ENCODE results near the gene ATP6AP1. TPM values are rescaled to one million over a fixed set of nuclear protein-coding genes. Genes with fewer than 3 reads are reported as not detected.

The ATP6AP1 gene
- total RNA-seq, 1 donor = 61.9 TPM

GRCh38 chrX:154430916-154431315, 2.4 kb downstream of the ATP6AP1 start:
- H3K27ac ChIP-seq (ENCODE audit: low read depth, low read length) = no peak overlapping the region
- no peaks in the 10 kb centered on the region for H3K27me3 ChIP-seq (ENCODE audit: insufficient read depth, low read length)
- H2AFZ ChIP-seq (ENCODE audit: low read length) = no peak overlapping the region
- no peak overlapping the region for H3K4me2 ChIP-seq (ENCODE audit: insufficient read depth, low read length)
- H3K79me2 ChIP-seq (ENCODE audit: insufficient read depth, low read length) = peaks cover 29% of the 10 kb centered on the region
- H3K9me3 ChIP-seq (ENCODE audit: low read depth, low read length) = no peaks in the 10 kb centered on the region
- peaks cover 7% of the 10 kb centered on the region for H3K4me1 ChIP-seq (ENCODE audit: insufficient read depth, low read length)
- peaks cover 10% of the 10 kb centered on the region for H4K20me1 ChIP-seq (ENCODE audit: insufficient read depth, low read length)
- TF ChIP-seq CTCF (IDR thresholded peaks at IDR 0.05; ENCODE audit: extremely low read depth, low read depth, low read length) = no peak
- no peak overlapping the region for H3K4me3 ChIP-seq (ENCODE audit: insufficient read depth, low read length)
- H3K36me3 ChIP-seq (ENCODE audit: insufficient read depth, low read length) = peaks cover 14% of the 10 kb centered on the region
- DNase-seq (ENCODE audit: insufficient read length, low spot score, missing footprints) = no peak

GRCh38 chrX:154431341-154431740, 2.9 kb downstream of the ATP6AP1 start:
- H2AFZ ChIP-seq (ENCODE audit: low read length) = no peak overlapping the region
- peaks cover 7% of the 10 kb centered on the region for H3K4me1 ChIP-seq (ENCODE audit: insufficient read depth, low read length)
- no peaks in the 10 kb centered on the region for H3K27me3 ChIP-seq (ENCODE audit: insufficient read depth, low read length)
- DNase-seq (ENCODE audit: insufficient read length, low spot score, missing footprints) = no peak
- no peak for TF ChIP-seq CTCF (IDR thresholded peaks at IDR 0.05; ENCODE audit: extremely low read depth, low read depth, low read length)
- H3K79me2 ChIP-seq (ENCODE audit: insufficient read depth, low read length) = peaks cover 29% of the 10 kb centered on the region
- no peak overlapping the region for H3K4me3 ChIP-seq (ENCODE audit: insufficient read depth, low read length)
- peaks cover 10% of the 10 kb centered on the region for H4K20me1 ChIP-seq (ENCODE audit: insufficient read depth, low read length)
- H3K36me3 ChIP-seq (ENCODE audit: insufficient read depth, low read length) = peaks cover 14% of the 10 kb centered on the region
- no peaks in the 10 kb centered on the region for H3K9me3 ChIP-seq (ENCODE audit: low read depth, low read length)
- H3K4me2 ChIP-seq (ENCODE audit: insufficient read depth, low read length) = no peak overlapping the region
- no peak overlapping the region for H3K27ac ChIP-seq (ENCODE audit: low read depth, low read length)

- Histone ChIP-seq H3K4me3 (ENCODE audit: insufficient read depth, low read length) (no peak overlapping the region), H3K36me3 (ENCODE audit: insufficient read depth, low read length) (peaks cover 14% of the 10 kb centered on the region)
- TF ChIP-seq CTCF (IDR thresholded peaks at IDR 0.05; ENCODE audit: extremely low read depth, low read depth, low read length) = no peak
Measured at GRCh38 chrX:154432210-154432609, 3.7 kb downstream of the ATP6AP1 start.

GRCh38 chrX:154433605-154434004, 5.1 kb downstream of the ATP6AP1 start:
- Histone ChIP-seq H3K4me2 (ENCODE audit: insufficient read depth, low read length) (no peak overlapping the region), H3K79me2 (ENCODE audit: insufficient read depth, low read length) (peaks cover 43% of the 10 kb centered on the region), H3K4me3 (ENCODE audit: insufficient read depth, low read length) (no peak overlapping the region), H3K4me1 (ENCODE audit: insufficient read depth, low read length) (peaks cover 12% of the 10 kb centered on the region), H4K20me1 (ENCODE audit: insufficient read depth, low read length) (peaks cover 20% of the 10 kb centered on the region), H3K36me3 (ENCODE audit: insufficient read depth, low read length) (peaks cover 14% of the 10 kb centered on the region), H2AFZ (ENCODE audit: low read length) (no peak overlapping the region), H3K27ac (ENCODE audit: low read depth, low read length) (no peak overlapping the region), H3K9me3 (ENCODE audit: low read depth, low read length) (no peaks in the 10 kb centered on the region), H3K27me3 (ENCODE audit: insufficient read depth, low read length) (no peaks in the 10 kb centered on the region)
- TF ChIP-seq CTCF (IDR thresholded peaks at IDR 0.05; ENCODE audit: extremely low read depth, low read depth, low read length) = no peak
- peak; percentile 80 for DNase-seq (ENCODE audit: insufficient read length, low spot score, missing footprints)

More at GRCh38 chrX:154432210-154432609, 3.7 kb downstream of the ATP6AP1 start:
- DNase-seq (ENCODE audit: insufficient read length, low spot score, missing footprints) = no peak
- Histone ChIP-seq H3K27me3 (ENCODE audit: insufficient read depth, low read length) (no peaks in the 10 kb centered on the region), H3K4me2 (ENCODE audit: insufficient read depth, low read length) (no peak overlapping the region), H3K79me2 (ENCODE audit: insufficient read depth, low read length) (peaks cover 31% of the 10 kb centered on the region), H2AFZ (ENCODE audit: low read length) (no peak overlapping the region), H3K27ac (ENCODE audit: low read depth, low read length) (no peak overlapping the region), H3K9me3 (ENCODE audit: low read depth, low read length) (no peaks in the 10 kb centered on the region), H3K4me1 (ENCODE audit: insufficient read depth, low read length) (peaks cover 7% of the 10 kb centered on the region), H4K20me1 (ENCODE audit: insufficient read depth, low read length) (peaks cover 10% of the 10 kb centered on the region)
